Smooth muscle cell (in vitro differentiated cells): ENCODE measurements around the gene GIPC2. TPM values are rescaled to one million over a fixed set of nuclear protein-coding genes. Genes with fewer than 3 reads are reported as not detected.

Experiments
- DNase-seq: peaks from one replicate; lab custom pipeline; 2025; ENCODE audit not compliant: unreplicated experiment; lab: John Stamatoyannopoulos, UW
- H2AFZ ChIP-seq: fragments of 200-600 bp; sonication (generic); 2 replicates; pipeline ENCODE4 v1.6.0; 2016; ENCODE audit warnings: antibody characterized with exemption, low read depth, mild to moderate bottlenecking
- H3F3A ChIP-seq: fragments of 200-600 bp; sonication (generic); 2 replicates; pipeline ENCODE4 v1.6.0; 2017; ENCODE audit warnings: antibody characterized with exemption, low read depth
- H3K27ac ChIP-seq: fragments of 200-600 bp; sonication (generic); 2 replicates; pipeline ENCODE4 v1.5.1; 2016; ENCODE audit warnings: low read depth, mild to moderate bottlenecking
- H3K27me3 ChIP-seq: fragments of 200-600 bp; sonication (generic); 2 replicates; pipeline ENCODE4 v1.6.1; 2016; ENCODE audit warnings: low read depth, mild to moderate bottlenecking
- H3K36me3 ChIP-seq: fragments of 200-600 bp; sonication (generic); 2 replicates; pipeline ENCODE4 v1.5.1; 2016; ENCODE audit warnings: low read depth
- H3K4me1 ChIP-seq: fragments of 200-600 bp; sonication (generic); 2 replicates; pipeline ENCODE4 v1.5.1; 2016; ENCODE audit warnings: low read depth
- H3K4me2 ChIP-seq: fragments of 200-600 bp; sonication (generic); 2 replicates; pipeline ENCODE4 v1.6.0; 2016; ENCODE audit warnings: mild to moderate bottlenecking
- H3K4me3 ChIP-seq: fragments of 200-600 bp; sonication (generic); 2 replicates; pipeline ENCODE4 v1.5.1; 2016; ENCODE audit warnings: mild to moderate bottlenecking
- H3K79me2 ChIP-seq: fragments of 200-600 bp; sonication (generic); 2 replicates; pipeline ENCODE4 v1.6.0; 2016; ENCODE audit warnings: low read depth, mild to moderate bottlenecking
- H3K9ac ChIP-seq: fragments of 200-600 bp; sonication (generic); 2 replicates; pipeline ENCODE4 v1.6.0; 2016; ENCODE audit warnings: low read depth
- H3K9me3 ChIP-seq: fragments of 200-600 bp; sonication (generic); replicated peaks from 2 replicates; pipeline ENCODE4 v1.5.1; 2016; ENCODE audit warnings: low read depth
- H4K20me1 ChIP-seq: fragments of 200-600 bp; sonication (generic); 2 replicates; pipeline ENCODE4 v1.6.0; 2016; ENCODE audit warnings: low read depth
- WGBS: methylation state at CpG from one replicate; pipeline ENCODE4 v1.1.7; 2016; ENCODE audit warnings: low lambda C conversion rate; 5-methylcytosine and 5-hydroxymethylcytosine counted together
- polyA plus RNA-seq: library from polyadenylated mRNA; unstranded; fragments of >200 nt; fragmentation: Nextera tagmentation; extraction: Ambion mirVana; gene quantifications from 2 replicates; pipeline ENCODE4 v1.2.1, GENCODE V29; 2016
- total RNA-seq: library from RNA; depleted of rRNA; stranded (reverse); fragments of >200 nt; gene quantifications from 2 replicates; pipeline ENCODE4 v1.2.3, GENCODE V29; 2014
- TF ChIP-seq, protein P1 (sequence below): fragments of 200-600 bp; sonication (generic); IDR thresholded peaks from 2 replicates; pipeline ENCODE4 v1.5.1; 2017; ENCODE audit warnings: borderline replicate concordance, mild to moderate bottlenecking, antibody characterized with exemption; ENCODE audit not compliant: insufficient read depth, poor library complexity, severe bottlenecking

The GIPC2 gene
- total and polyA plus RNA-seq, 2 experiments from 2014 or later = 0.05 TPM; not detected in 1

- Histone ChIP-seq H3K9ac (no peak overlapping the region), H3K4me2 (no peak overlapping the region), H3K9me3 (no peaks in the 10 kb centered on the region), H3K27me3 (no peaks in the 10 kb centered on the region), H3K36me3 (no peaks in the 10 kb centered on the region), H3K27ac (no peak overlapping the region), H4K20me1 (no peaks in the 10 kb centered on the region), H2AFZ (no peak overlapping the region), H3K4me3 (no peak overlapping the region), H3K4me1 (no peaks in the 10 kb centered on the region), H3K79me2 (no peaks in the 10 kb centered on the region), H3F3A (no peaks in the 10 kb centered on the region)
- WGBS = 79% methylated on average over 2 of the region's 2 CpGs
- no peak for DNase-seq
- TF ChIP-seq, protein P1, sequence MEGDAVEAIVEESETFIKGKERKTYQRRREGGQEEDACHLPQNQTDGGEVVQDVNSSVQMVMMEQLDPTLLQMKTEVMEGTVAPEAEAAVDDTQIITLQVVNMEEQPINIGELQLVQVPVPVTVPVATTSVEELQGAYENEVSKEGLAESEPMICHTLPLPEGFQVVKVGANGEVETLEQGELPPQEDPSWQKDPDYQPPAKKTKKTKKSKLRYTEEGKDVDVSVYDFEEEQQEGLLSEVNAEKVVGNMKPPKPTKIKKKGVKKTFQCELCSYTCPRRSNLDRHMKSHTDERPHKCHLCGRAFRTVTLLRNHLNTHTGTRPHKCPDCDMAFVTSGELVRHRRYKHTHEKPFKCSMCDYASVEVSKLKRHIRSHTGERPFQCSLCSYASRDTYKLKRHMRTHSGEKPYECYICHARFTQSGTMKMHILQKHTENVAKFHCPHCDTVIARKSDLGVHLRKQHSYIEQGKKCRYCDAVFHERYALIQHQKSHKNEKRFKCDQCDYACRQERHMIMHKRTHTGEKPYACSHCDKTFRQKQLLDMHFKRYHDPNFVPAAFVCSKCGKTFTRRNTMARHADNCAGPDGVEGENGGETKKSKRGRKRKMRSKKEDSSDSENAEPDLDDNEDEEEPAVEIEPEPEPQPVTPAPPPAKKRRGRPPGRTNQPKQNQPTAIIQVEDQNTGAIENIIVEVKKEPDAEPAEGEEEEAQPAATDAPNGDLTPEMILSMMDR = no peak
Measured at GRCh38 chr1:78088015-78088414, 42.2 kb downstream of the GIPC2 start.

DNA sequence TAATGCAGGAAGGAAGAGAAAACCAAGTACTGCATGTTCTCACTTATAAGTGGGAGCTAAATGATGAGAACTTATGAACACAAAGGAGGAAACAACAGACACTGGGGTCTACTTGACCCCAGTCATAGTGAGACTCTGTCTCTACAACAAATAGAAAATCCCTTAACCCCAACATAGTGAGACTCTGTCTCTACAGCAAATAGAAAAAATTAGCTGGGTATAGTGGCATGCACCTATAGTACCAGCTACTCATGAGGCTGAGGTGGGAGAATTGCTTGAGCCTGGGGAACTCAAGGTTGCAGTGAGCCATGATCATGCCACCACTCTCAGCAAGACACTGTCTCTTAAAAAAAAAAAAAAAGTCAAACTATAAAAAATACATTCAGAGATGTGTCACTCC is 42.7 kb downstream of the GIPC2 start:
- no peaks in the 10 kb centered on the region for H3K4me1 ChIP-seq
- TF ChIP-seq, protein P1 = no peak
- no peak overlapping the region for H3K4me3 ChIP-seq
- H2AFZ ChIP-seq = no peak overlapping the region
- no peak overlapping the region for H3K27ac ChIP-seq
- H3K36me3 ChIP-seq = no peaks in the 10 kb centered on the region
- no peak for DNase-seq
- H3K27me3 ChIP-seq = no peaks in the 10 kb centered on the region
- H3K4me2 ChIP-seq = no peak overlapping the region
- no peaks in the 10 kb centered on the region for H4K20me1 ChIP-seq
- no peaks in the 10 kb centered on the region for H3F3A ChIP-seq
- H3K9me3 ChIP-seq = no peaks in the 10 kb centered on the region
- no peak overlapping the region for H3K9ac ChIP-seq
- no peaks in the 10 kb centered on the region for H3K79me2 ChIP-seq

DNA sequence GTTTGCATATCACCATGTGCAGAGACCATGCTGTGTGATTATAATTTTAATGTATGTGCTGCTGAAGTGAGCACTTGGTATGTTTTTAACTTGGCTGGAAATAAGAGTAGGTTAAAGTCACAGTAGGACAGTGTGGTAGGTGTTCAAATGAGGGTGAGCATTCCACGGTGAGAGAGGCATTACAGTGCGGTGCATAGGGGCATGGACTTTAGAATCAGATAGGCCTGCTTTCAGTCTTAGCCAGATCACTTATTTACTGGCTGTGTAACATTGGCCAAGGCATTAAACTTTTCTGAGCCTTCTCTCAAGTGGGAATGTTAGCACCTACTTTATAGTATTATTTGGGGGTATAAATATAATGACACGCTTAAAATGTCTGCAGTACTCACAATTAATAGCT is 43.2 kb downstream of the GIPC2 start:
- TF ChIP-seq, protein P1 = no peak
- Histone ChIP-seq H3K27ac (no peak overlapping the region), H2AFZ (no peak overlapping the region), H3K4me1 (no peaks in the 10 kb centered on the region), H3K9ac (no peak overlapping the region), H3K27me3 (no peaks in the 10 kb centered on the region), H3K79me2 (no peaks in the 10 kb centered on the region), H3F3A (no peaks in the 10 kb centered on the region), H3K36me3 (no peaks in the 10 kb centered on the region), H3K4me3 (no peak overlapping the region), H3K9me3 (no peaks in the 10 kb centered on the region), H3K4me2 (no peak overlapping the region), H4K20me1 (no peaks in the 10 kb centered on the region)
- DNase-seq = no peak
- WGBS = 96% methylated on average over 3 of the region's 3 CpGs

GRCh38 chr1:78090472-78091133 is 44.8 kb downstream of the GIPC2 start:
- no peak overlapping the region for H3K4me3 ChIP-seq
- no peak overlapping the region for H3K27ac ChIP-seq
- H4K20me1 ChIP-seq = no peaks in the 10 kb centered on the region
- no peaks in the 10 kb centered on the region for H3F3A ChIP-seq
- 92% methylated on average over 3 of the region's 3 CpGs for WGBS
- no peak for DNase-seq
- no peak overlapping the region for H2AFZ ChIP-seq
- H3K27me3 ChIP-seq = no peaks in the 10 kb centered on the region
- TF ChIP-seq, protein P1 = no peak
- no peaks in the 10 kb centered on the region for H3K9me3 ChIP-seq
- no peak overlapping the region for H3K9ac ChIP-seq
- no peaks in the 10 kb centered on the region for H3K4me1 ChIP-seq
- no peaks in the 10 kb centered on the region for H3K36me3 ChIP-seq
- no peak overlapping the region for H3K4me2 ChIP-seq
- no peaks in the 10 kb centered on the region for H3K79me2 ChIP-seq
